HG03442 (cell line): ENCODE data around the gene MAP2K5.

Experiments
- ATAC-seq: cut with Tn5 transposase; IDR thresholded peaks from one replicate; pipeline ENCODE4 v1.9.1; 2021; ENCODE audit warnings: mild to moderate bottlenecking, moderate library complexity; ENCODE audit not compliant: unreplicated experiment

MAP2K5 gene

DNA sequence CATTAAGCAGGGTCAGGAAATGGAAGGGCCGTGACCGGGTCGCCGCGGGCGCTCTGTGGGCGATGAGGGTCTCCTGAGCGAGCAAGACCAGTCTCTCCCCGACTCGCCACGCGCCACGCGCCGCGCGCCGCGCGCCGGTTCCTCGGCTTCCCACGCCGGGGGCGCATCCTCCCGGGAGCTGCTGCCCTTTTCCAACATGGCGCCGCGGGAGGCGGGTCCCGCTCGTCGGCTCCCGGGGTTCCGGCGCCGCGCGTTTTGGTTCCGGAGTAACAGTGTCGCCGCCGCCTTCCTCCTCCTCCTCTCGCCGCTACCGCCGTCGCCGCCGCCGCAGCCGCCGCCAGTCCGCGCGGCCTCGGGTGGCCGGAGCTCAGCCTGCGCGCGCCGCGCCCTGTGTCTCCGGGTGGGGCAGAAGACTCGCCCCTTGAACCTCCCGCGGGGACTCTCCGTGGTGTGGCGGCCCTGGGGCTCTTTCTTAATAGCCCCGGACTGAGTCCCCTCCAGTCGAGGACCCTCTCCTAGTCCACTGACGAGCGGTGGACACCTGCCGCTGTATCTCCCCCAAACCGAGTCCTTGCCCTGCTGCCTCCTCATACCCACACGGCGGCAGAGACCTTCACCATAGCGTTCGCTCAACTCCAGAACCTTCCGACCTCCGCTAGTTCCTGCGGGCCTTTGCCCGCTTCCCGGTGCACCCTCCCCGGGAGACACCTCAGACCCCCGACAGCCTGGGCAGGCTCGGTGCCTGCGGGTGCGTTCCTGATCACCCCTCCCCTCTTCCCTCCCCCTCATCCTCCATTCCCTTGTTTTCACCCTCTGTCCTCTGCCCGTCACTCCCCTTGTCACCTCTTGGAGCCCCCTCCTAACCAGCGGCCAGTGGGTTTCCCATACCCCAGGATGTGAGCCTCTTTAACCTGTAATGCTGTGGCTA is at the start of gene MAP2K5:
MAP2K5 (plus strand) TSS at position 284 of the 928 bp plus-strand sequence; CDS start at position 917, 633 bp downstream.
- peak; percentile 53 for ATAC-seq

DNA sequence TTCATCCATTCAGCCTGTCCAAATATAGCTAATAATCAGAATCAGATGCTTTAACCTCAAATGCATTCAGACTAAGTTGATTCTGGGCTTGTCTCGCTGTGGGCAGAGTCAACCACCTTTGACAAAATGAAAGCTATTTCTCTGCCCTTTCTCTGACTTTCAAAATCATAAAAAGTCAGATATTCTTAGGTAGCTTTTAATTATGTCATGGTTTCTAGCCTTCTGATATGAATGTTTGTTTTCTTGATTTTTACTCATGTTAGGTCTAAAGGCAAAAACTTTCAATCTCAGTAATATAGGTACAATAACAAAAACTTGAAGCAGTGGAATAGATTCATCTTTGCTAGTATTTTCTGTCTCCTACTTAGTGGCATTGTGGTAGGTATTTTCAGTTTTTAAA is 46.9 kb upstream of the MAP2K5 start:
- ATAC-seq: no peak

DNA sequence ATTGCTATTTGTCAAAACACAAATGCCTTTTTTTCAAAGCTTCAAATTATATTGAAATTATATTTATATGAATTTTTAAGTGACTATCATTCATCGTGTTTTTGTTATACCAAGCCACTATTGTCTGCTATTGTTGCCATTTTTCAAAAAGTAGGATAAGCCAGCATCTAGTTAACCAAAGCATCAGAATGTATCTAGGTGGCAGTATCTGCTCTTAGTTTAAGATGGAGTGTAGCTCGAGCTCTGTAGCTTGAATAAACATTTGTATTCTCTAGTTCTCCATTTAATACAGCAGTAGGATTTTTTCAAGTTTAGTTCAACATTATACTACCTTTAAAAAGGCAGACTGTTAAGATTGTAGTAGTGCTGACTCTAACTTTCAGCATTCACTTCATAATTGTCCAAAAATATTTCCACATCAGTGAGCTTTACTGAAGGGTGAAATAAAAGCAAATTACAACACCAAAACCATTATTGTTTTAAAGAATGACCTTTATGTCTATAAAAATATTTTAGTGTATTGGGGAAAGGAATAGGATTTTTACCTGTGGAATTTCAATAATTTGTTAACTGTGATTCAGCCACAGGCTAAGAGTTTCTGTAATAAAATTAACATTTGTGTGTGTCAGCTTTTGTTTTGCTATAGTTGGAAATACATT is 41.2 kb upstream of the MAP2K5 start:
- no peak for ATAC-seq

DNA sequence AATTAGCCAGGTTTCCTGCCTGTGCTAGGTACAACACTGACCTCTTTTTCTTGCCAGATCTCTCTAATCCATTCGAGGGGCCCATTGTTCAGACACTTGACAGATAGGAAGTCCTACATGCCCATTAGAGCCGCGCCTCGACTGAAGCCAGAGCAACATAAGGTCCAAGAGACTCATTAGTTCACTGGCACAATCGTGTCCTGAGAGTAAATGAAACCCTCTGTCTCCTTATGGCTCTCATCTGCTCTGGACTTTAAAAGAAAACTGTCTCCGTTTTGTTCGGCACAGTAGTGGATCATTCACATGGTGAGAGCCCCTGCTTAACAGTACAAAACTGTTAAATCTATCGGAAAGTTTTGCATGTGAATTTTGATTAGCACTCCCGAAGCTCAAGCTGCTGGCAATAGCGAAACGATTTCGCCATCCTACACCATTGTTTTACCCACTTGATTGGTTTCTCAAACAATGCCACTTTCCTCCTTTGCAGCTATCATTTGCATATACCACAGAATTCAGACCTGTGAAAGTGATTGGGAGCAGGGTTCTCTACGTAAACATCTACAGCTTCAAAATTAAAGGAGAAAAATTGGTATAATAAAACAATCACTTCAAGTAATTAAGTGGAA is 40.6 kb upstream of the MAP2K5 start:
- no peak for ATAC-seq

DNA sequence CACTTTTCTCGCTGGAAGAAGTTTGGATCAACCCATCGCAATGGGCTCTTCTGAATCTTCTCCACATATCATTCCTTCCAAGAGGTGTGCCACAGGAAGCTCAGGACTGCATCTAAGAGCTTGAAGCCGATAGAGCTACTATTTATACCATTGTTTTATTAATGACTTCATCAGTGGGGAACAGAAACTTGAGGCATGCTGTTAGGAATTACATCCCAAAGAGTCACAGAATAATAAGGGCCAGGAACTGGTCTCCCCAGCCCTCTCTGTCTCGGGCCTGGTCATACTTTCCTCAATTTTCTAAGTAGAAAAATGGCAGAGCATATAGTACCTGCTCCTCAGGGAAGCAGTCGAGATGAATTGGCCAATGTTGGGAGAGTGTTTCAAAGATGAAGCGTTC is 38.4 kb upstream of the MAP2K5 start:
- ATAC-seq: no peak

DNA sequence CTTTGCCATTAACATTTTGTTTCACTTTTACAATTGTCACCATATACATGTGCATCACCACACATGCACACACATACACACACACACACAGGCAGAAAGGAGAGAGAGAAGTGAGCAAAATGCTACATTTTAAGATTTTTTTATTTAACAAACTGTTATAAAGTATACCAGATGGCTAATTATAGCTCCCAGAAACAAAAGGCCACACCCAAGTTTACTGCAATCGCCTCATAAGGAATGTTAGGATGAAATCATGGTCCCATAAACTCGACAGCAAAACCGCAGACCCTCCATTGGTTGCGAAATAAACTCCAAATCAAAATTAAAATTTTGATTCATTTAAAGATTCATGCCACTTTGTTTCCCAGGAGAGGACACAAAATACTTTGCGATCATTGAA is 37.7 kb upstream of the MAP2K5 start:
- no peak for ATAC-seq

DNA sequence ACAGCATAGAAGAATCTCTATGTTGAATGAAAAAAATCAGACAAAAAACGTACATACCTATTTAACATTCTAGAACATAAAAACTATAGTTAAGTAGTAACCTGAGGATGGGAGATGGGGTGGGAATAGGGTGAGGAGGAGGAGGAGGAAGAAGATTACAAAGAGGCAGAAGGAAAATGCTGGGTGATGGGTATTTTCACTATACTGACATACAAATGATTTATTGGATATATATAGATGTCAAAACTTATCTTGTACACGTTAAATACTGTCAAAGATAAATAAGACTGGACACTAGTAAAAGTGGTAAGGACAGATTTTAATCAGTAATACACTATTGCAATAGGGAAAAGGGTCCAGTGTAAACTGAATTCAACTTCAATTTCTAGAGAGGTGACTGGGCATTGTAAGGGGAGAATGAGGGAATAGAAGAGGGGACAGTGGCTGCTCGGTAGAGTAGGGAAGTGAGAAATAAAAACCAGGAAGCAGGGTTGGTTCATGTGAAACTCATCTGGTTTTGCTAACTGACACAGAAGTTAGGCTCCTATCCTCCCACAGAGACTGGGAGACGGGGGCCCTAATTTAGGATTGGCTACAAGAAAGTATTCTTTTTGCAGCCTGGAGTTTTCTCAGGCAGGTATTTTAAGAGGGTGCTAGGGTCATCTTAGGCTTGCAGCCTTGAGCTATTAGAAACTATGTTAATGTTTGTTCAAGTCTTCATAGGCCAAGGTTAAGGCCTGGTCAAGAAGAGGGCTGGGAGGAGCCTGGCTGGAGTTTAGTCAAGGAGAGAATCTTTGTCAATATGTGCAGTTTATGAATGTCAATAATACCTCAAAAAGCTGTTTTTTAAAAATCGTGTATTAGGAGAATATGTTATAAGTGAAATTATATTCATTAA is 36.6 kb upstream of the MAP2K5 start:
- ATAC-seq: no peak

DNA sequence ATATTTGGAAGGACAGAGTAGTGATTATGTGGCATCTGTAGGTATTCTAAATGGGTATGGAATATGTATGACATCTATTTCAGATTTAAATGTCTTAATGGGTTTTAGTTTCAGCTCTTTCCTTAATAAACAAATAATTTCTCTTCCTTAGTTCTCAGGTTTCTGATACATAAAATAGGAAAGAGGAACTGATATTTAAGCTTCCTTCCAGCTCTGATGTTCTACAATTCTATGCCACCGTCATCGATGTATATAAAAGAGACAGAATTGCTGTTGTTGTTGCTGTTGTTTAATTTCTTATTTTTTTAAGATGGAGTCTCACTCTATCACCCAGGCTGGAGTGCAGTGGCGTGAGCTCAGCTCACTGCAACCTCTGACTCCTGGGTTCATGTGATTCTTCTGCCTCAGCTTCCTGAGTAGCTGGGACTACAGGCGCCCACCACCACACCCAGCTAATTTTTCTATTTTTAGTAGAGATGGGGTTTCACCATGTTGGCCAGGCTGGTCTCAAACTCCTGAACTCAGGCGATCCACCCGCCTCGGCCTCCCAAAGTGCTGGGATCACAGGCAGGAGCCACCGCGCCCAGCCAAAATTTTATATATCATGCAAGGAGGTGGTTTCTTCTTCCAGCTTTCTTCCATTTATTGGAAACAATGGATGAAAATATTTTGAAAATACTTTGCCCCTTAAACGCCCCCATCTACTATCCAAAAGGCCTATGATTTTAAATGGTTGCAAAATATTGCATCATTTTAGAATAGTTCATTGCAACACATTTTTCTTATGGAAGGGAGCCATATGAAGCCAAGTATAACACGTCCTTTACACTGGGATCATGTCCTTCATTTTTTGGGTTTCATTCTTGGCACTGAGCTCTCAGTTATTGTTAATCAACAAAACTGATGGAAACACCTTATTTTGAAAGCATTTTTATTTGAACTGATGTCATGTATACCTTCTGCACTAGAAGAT is 35.4 kb upstream of the MAP2K5 start:
- ATAC-seq: no peak

DNA sequence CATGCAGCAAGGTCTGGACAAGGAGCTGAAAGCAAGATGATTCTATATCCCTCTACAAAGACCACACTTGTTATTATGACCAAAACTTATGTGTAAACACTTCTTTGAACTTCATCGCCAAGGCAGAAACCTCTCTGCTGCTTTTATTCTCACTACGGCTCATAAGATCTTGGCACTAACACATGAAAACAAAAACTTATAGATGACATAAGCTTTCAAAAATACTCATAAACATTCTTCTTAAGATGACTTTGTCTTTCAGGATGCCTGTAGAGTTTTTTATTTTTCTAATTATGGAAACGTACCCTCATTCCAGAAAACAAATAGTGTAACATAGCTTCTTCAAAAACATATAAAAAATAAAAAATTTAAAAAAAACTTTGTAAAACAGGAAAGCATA is 34.1 kb upstream of the MAP2K5 start:
- no peak for ATAC-seq

DNA sequence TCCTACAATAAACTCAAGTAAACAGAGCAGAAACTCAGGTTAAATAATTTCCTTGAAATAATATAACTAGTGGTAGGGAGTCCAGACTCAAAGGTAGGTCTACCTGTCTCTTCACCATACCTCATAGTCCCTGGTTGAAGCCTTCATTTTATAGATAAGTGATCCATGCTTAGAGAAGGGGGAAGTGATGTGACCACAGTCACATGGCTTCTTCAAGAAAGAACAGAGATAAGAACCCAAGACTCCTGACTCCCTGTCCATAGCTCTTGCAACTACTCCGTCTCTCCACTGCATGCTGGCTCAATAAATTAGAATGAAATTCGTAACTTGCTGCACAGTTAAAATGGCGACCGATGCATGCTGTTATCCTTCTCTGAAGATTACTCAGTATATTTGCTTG is 32.6 kb upstream of the MAP2K5 start:
- no peak for ATAC-seq

DNA sequence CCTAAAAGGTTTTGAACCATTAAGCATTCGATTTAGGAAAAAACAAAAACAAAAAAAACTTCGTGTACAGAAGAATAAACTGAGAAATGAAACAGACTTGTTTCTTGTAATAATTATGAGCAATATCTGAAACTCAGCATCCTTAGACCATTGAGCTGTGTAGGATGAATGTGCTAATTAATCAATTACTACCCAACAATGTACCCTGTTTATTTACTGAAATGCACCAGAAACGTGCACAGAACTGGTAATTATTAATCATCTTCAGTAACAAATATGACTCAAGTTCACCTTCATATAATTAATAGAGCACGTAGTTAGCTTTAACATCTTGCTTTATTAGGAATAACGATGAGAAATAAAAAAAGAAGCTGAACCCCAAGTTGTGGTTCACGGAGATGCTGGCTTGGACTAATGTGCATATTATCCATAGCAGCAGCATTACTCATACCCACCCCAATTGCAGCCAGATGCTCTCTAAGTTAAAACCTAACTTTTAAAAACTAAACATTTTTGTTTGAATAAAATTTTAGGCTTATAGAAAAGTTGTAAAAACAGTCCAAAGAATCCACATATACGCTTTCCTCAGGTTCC is 31.8 kb upstream of the MAP2K5 start:
- no peak for ATAC-seq

DNA sequence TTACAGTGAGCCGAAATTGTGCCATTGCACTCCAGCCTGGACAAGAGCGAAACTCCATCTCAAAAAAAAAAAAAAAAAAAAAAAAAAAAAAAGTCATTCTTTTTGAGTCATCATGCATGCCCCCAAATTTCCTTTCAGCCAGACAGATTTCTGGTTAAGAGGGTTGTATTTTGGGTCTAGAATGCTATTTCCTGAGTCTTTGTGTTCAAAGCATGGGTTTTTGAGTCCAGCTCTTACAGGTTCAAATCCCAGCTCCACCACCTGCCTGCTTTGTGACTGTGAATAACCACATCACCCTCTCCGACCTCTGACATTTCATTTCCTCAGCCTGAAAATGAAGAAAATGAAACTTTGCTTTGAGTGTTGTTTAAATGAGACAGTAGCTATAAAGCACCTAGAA is 30.9 kb upstream of the MAP2K5 start:
- no peak for ATAC-seq

DNA sequence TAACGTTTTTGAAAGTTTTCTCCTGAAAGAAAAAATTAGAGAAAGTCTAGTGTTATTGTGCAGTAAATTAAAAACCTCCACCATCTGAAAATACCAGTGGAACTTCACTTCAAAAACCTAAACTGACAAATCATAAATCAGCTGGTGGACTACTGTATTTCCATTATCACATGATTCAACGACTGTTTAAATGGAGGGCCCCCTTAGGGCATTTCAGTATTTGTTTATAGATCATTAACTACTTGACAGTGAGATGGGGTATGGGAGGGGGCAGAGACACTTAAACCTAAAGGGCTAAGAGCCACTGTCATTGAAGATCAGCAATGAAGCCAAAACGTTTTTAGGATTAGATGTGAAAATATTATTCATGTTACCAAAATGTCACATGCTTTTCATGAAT is 30.4 kb upstream of the MAP2K5 start:
- ATAC-seq: no peak

DNA sequence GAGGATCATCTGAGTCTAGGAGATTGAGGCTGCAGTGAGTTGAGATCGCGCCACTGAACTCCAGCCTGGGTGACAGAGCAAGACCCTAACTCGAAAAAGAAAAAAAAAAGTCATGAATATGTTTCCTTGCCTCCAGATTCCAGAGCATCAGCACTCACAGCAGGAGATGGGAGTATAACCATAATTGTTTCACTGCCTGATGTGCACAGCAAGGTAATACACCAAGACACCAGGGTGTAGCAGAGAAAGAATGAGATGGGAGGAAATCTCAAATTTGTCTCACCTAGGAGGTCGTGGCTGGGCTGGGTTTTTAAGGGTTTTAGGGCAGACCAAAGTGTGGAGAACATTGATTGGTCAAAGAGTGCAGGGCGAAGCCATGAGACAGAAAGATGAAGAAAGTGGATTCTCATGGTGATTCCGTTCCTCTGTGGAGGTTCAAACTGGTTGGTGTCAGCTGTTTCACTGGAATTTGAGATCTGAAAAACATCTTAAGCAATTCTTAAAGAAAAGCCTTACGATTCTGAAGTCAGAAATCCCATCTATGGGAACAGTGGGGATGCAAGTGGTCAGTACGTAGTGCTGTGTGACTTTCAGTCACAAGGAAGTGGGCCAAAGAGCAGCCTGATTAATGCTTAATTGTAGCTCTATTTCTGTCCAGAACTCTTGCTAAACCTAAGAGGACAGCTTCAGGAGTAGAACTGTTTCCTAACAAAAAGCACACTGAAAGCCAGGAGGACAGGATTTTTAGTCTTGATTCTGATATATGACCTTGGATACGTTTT is 29.4 kb upstream of the MAP2K5 start:
- ATAC-seq: no peak

DNA sequence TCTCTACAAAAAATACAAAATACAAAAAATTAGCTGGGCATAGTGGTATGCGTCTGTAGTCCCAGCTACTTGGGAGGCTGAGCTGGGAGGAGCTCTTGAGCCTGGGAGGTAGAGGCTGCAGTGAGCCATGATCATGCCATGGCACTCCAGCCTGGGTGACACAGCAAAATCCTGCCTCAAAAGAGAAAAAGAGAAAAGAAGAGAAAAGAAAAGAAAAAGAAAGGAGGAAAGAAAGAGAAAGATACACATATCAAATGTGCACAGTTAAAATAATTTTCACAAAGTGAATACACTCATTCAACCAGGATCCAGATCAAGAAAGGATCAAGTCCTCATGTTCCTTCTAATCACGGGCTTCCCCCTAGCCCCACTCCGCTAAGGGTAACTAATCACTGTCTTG is 27.4 kb upstream of the MAP2K5 start:
- ATAC-seq: no peak

DNA sequence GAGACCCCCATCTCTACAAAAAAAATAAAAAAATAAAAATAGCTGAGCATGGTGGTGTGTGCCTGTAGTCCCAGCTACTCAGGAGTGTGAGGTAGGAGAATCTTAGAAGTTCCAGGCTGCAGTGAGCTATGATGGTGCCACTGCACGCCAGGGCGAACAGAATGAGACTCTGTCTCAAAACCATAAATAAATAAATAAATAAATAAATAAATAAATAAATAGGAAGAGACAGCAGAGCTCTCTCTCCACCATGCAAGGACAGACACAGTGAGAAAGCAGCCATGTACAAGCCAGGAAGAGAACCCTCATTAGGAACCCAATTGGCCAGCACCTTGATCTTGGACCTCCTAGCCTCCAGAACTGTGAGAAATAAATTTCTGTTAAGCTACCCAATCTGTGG is 26.9 kb upstream of the MAP2K5 start:
- no peak for ATAC-seq

DNA sequence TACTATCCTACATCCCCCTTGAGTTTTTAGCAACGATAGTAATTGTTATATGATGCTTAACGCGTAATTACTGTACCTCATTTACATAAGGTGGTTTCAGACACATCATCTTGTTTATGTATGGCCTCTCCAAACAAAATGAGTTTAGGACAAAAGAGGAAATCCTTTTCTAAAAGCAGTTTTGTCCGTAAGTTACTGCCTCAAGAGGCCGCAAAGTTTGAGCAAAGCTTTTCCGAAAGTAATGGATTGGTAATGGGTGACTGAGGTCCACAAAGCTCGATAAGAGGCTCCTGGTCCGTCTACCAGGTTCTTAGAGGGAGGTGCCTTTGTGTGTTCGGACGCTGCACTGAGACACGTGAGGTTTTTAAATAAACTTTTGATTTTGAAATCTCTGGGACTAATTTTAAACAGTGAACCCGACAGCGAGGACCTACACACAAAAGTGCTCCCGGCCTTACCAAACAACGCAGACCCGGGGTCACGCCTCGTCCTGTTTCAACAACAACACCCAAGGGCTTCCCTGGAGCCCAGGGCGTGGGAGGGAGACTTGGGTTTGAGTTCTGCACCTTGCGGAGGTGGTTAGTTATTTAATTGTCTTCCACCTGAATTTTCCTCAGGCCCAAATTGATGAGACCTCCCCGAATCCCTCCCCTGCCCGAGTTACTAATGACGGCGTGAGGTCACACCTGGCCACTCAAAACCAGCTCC is 22.0 kb upstream of the MAP2K5 start:
- ATAC-seq: no peak
